ENCODE results near the gene ARHGAP24. TPM values are rescaled to one million over a fixed set of nuclear protein-coding genes. Genes with fewer than 3 reads are reported as not detected.

Gene ARHGAP24
- total RNA-seq, 1 donor from 2014 or later: not detected

DNA sequence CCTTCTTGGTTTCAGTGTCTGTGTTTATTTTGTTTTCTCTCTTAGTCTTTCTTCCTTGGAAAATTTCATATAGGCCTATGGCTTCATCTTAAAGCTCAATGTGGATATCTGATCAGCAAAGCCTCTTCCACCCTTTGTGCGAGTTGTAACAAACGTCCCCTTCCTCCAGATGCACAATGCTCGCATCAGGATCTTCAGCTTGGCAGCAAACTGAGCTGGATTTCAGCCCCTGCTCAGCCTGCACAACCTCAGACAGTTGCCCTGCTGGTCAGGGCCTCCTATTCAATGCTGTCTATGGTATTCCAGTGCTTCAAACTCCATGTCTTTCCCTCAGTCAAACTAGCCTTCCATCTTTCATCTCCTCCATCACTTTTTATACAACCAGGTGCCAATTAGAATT, 309.4 kb downstream of the ARHGAP24 start:
- Mint-ChIP-seq H3K27me3 (ENCODE audit: insufficient read depth) (peaks cover 2% of the 10 kb centered on the region), H3K4me3 (no peak overlapping the region), H3K4me1 (ENCODE audit: low read depth) (no peaks in the 10 kb centered on the region), H3K27ac (no peak overlapping the region), H3K36me3 (ENCODE audit: low read depth) (no peaks in the 10 kb centered on the region), H3K9me3 (no peaks in the 10 kb centered on the region)
- DNase-seq (ENCODE audit: low spot score): no peak
- intact Hi-C loops (cut with micrococcal nuclease): no loop called here

DNA sequence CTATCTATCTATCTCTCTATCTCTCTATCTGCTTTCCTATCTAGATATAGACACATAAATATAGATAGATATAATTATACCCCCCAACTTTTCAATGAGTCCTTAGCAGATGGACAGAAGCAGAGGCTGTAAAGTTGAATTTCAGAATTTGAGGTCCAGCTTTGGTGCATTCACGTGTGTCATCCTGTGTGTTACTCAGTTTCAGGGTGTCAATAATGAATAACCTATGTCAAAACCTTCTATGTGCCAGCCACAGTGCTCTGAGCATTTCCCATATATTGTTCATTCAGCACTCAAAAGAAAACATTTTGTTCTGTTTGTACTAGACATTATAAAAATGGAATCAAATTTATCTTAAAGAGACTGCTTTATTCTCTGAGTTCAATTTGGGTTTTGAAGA, 310.0 kb downstream of the ARHGAP24 start:
- H3K4me3 Mint-ChIP-seq: no peak overlapping the region
- H3K36me3 Mint-ChIP-seq (ENCODE audit: low read depth): no peaks in the 10 kb centered on the region
- intact Hi-C loops (cut with micrococcal nuclease): no loop called here
- H3K27me3 Mint-ChIP-seq (ENCODE audit: insufficient read depth): peaks cover 2% of the 10 kb centered on the region
- DNase-seq (ENCODE audit: low spot score): no peak
- no peaks in the 10 kb centered on the region for H3K4me1 Mint-ChIP-seq (ENCODE audit: low read depth)
- H3K27ac Mint-ChIP-seq: no peak overlapping the region
- no peaks in the 10 kb centered on the region for H3K9me3 Mint-ChIP-seq

DNA sequence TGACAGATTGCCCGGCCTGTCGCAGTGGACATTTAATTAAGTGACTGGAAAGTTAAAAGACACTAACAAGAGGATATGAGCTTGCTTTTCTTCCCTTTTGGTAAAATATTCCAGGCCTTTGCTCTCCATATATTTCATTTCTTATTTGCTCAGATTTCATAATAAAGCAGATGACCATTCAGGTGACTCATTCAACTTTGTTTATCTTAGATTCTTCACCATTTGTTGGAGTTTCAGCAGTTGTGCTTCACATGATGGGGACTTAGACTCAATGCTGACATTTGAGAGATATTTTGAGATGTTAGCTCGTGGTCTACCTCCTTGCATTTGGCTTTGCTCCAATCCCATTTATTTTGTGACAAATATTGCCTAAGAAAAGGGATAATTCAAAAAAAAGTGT, 312.2 kb downstream of the ARHGAP24 start:
- intact Hi-C loops (cut with micrococcal nuclease): no loop called here
- no peaks in the 10 kb centered on the region for H3K9me3 Mint-ChIP-seq
- H3K27ac Mint-ChIP-seq: no peak overlapping the region
- no peak for DNase-seq (ENCODE audit: low spot score)
- H3K4me3 Mint-ChIP-seq: no peak overlapping the region
- peaks cover 2% of the 10 kb centered on the region for H3K27me3 Mint-ChIP-seq (ENCODE audit: insufficient read depth)
- H3K4me1 Mint-ChIP-seq (ENCODE audit: low read depth): no peaks in the 10 kb centered on the region
- H3K36me3 Mint-ChIP-seq (ENCODE audit: low read depth): no peaks in the 10 kb centered on the region

DNA sequence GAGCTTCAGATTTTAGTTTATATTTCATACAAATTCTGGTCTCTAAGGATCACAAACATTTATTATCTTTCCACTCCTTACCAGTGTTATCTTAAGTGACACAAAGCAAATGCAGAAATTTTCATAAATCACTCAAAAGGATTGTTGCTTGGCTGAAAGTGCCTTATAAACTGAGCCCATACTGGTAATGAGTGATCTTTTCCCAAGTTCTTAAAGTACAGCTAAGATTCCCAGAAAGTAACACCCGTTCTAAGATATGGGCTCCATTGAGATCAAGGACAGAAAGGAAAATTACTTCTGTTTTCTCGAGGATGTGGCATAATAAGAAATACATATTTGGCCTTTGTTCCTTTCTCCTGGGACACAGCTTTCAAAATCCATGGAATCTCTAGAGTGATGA, 313.7 kb downstream of the ARHGAP24 start:
- intact Hi-C loops (cut with micrococcal nuclease): no loop called here
- H3K36me3 Mint-ChIP-seq (ENCODE audit: low read depth): no peaks in the 10 kb centered on the region
- no peaks in the 10 kb centered on the region for H3K4me1 Mint-ChIP-seq (ENCODE audit: low read depth)
- H3K9me3 Mint-ChIP-seq: no peaks in the 10 kb centered on the region
- peaks cover 2% of the 10 kb centered on the region for H3K27me3 Mint-ChIP-seq (ENCODE audit: insufficient read depth)
- H3K27ac Mint-ChIP-seq: no peak overlapping the region
- H3K4me3 Mint-ChIP-seq: no peak overlapping the region
- DNase-seq (ENCODE audit: low spot score): no peak

DNA sequence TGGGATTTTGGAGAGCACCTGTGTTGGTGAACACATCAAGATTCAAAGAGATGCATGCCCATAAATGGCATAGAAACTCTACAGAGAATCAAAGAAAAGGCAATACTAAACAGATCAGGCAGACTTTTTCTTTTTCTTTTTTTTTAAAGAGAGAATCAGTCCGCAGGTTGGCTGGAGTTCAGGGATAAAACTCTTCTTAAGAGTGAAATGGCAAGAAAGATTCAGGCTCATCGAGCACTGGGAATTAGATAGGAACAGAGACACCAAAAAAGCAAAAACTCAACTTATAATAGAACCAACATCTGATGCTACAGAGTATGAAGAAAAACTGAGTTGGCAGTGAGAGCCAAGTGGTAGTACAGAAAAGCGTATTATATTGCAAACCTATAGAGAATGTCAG, 314.3 kb downstream of the ARHGAP24 start:
- Mint-ChIP-seq H3K4me3 (no peak overlapping the region), H3K27ac (no peak overlapping the region), H3K36me3 (ENCODE audit: low read depth) (no peaks in the 10 kb centered on the region), H3K27me3 (ENCODE audit: insufficient read depth) (peaks cover 2% of the 10 kb centered on the region), H3K4me1 (ENCODE audit: low read depth) (no peaks in the 10 kb centered on the region), H3K9me3 (no peaks in the 10 kb centered on the region)
- intact Hi-C loops (cut with micrococcal nuclease): no loop called here
- no peak for DNase-seq (ENCODE audit: low spot score)

DNA sequence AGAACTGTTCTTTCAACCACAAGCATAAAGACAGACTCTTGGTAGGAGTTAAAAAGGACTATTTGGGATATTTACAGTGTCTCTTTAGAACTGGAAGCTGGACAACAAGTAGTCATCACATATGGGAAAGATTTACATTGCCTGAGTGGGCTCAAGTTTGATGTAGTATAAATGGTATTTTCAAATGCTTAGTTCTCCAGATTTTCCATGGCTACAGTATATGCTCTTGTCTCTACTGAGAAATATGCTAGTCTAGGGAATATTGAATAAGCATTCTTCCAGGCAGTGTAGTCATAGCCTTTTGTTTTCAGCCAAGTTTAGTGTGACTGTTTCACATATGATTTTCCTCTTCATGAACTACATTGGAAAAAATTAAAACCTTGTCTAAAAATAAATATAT, 315.6 kb downstream of the ARHGAP24 start:
- Mint-ChIP-seq H3K27me3 (ENCODE audit: insufficient read depth) (peaks cover 2% of the 10 kb centered on the region), H3K4me1 (ENCODE audit: low read depth) (no peaks in the 10 kb centered on the region), H3K27ac (no peak overlapping the region), H3K36me3 (ENCODE audit: low read depth) (no peaks in the 10 kb centered on the region), H3K9me3 (no peaks in the 10 kb centered on the region), H3K4me3 (no peak overlapping the region)
- intact Hi-C loops (cut with micrococcal nuclease): no loop called here
- DNase-seq (ENCODE audit: low spot score): no peak

DNA sequence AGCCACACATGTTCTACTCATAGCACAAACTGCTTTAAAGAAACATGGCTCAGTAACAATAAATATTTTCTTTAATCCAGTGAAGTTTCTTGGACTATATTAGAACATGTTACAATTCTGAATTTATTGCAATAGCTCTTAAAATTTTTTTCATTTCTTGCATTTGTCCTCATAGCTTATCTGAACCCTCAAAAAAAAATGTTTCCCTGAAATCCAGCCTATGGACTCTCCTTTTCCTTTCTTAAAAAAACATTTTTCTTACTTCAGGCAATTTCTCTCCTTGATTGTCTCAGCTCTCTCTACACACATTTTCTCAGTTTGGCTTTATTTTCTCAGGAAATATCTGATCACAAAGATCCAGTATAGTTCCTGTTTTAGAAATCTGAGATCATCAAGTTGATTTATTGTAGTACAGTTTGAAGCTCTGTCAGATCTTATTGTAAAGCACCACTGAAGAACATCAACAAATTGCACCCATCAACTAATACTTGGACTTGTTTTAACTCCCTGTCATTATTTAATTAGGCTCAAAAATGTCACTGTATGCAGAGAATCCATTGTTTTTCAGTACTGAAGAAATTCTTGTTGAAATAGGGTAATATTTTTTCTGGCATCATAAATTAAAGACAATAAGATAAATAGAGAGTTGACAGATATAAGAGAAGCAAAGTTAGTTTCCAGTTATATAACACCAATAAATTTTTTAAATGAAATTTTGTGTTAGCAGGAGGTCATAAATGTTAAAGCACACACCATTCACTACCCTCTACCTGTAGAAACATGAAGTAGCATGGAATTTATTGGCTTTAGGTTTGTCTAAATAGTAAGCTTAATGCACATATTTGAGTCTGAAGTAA, 317.7 kb downstream of the ARHGAP24 start:
- peaks cover 2% of the 10 kb centered on the region for H3K27me3 Mint-ChIP-seq (ENCODE audit: insufficient read depth)
- intact Hi-C loops (cut with micrococcal nuclease): no loop called here
- H3K4me3 Mint-ChIP-seq: no peak overlapping the region
- H3K36me3 Mint-ChIP-seq (ENCODE audit: low read depth): no peaks in the 10 kb centered on the region
- H3K27ac Mint-ChIP-seq: no peak overlapping the region
- no peaks in the 10 kb centered on the region for H3K9me3 Mint-ChIP-seq
- H3K4me1 Mint-ChIP-seq (ENCODE audit: low read depth): no peaks in the 10 kb centered on the region
- DNase-seq (ENCODE audit: low spot score): no peak

DNA sequence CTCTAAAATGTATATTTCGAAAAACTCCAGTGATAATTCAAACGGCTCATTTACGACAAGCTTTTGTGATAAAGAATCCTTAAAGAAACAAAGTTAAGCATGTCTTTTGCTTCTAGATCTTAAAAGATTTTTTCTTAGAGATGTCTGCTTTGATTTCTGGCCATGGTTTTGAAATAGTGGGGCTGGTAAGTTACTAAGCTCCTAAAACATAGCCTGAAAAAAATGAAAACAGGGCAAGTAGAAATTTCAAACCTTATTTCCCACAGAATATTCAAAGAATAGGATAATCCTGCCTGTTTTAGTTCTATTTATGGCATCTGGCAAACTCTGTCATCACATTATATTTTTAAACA, 318.3 kb downstream of the ARHGAP24 start:
- intact Hi-C loops (cut with micrococcal nuclease): no loop called here
- no peaks in the 10 kb centered on the region for H3K36me3 Mint-ChIP-seq (ENCODE audit: low read depth)
- H3K27ac Mint-ChIP-seq: no peak overlapping the region
- peaks cover 2% of the 10 kb centered on the region for H3K27me3 Mint-ChIP-seq (ENCODE audit: insufficient read depth)
- no peaks in the 10 kb centered on the region for H3K9me3 Mint-ChIP-seq
- no peaks in the 10 kb centered on the region for H3K4me1 Mint-ChIP-seq (ENCODE audit: low read depth)
- H3K4me3 Mint-ChIP-seq: no peak overlapping the region
- no peak for DNase-seq (ENCODE audit: low spot score)

DNA sequence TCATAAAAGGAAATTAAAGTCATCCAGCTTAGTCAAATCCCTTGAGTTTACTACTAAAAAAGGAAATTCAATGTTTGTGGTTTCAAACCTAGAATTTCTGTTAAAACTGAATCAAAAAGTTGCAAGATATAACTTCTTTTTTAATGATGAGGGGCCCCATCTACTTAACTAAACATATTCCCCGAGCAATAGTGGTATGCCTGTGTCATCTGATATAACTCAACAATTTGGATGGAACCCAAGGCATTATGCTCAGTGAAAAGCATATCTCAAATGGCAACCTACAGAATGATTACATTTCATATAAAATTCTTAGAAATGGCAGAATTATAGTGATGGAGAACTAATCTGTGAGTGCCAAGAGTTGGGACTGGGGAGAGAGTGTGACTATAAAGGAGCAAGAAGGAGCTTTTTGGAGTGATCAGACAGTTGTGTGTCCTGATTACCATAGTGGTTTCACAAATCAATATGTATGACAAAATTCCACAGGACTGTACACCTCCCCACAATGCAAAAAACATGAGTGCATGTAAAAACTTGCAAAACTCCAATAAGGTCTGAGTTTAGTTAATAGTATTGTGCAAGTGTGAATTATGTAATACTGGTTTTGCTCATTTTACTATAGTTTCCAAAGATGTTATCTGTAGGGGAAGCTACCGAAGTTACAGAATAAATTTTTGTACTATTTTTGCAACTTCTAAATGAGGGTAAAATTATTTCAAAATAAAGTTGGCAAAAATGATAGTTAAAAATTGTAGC, 323.2 kb downstream of the ARHGAP24 start:
- Mint-ChIP-seq H3K9me3 (no peaks in the 10 kb centered on the region), H3K4me1 (ENCODE audit: low read depth) (no peaks in the 10 kb centered on the region), H3K4me3 (no peak overlapping the region), H3K36me3 (ENCODE audit: low read depth) (no peaks in the 10 kb centered on the region), H3K27ac (no peak overlapping the region), H3K27me3 (ENCODE audit: insufficient read depth) (no peaks in the 10 kb centered on the region)
- no peak for DNase-seq (ENCODE audit: low spot score)
- intact Hi-C loops (cut with micrococcal nuclease): no loop called here

DNA sequence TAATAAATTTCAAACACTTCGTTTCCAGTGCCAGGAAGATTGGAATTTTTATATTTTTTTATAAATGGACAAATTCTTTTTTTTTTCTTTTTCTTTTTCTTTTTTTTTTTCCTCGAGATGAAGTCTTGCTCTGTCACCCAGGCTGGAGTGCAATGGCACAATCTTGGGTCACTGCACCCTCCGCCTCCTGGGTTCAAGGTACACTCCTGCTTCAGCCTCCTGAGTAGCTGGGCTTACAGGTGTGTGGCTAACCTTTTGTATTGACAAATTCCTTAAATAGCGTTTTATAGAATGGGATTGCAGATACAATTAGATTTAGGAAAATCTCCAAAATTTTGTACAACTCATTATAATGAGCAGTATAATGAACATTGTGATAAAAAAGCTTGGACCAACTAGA, 328.9 kb downstream of the ARHGAP24 start:
- Mint-ChIP-seq H3K36me3 (ENCODE audit: low read depth) (no peaks in the 10 kb centered on the region), H3K4me3 (no peak overlapping the region)

DNA sequence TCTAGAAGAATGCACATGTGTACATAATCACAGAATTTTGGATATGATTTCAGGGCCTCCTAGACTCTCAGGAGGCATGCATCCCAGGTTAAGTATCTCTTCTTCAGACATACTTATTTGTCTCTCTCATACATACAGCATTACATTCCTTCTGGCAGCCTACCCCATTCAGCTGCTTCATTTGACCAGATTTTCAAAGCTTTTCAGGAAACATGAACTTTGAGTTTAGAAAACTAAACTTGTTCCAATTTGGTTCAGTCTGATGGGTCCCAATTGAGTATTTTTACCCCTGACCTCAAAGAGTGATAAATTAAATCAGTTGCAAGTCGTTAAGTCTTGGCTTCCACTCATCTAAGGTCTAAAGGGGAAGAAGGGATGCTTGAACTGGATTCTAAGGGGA, 330.9 kb downstream of the ARHGAP24 start:
- H3K4me1 Mint-ChIP-seq (ENCODE audit: low read depth): no peaks in the 10 kb centered on the region
- no peak for DNase-seq (ENCODE audit: low spot score)
- no peaks in the 10 kb centered on the region for H3K27me3 Mint-ChIP-seq (ENCODE audit: insufficient read depth)
- H3K36me3 Mint-ChIP-seq (ENCODE audit: low read depth): no peaks in the 10 kb centered on the region
- H3K4me3 Mint-ChIP-seq: no peak overlapping the region
- H3K27ac Mint-ChIP-seq: no peak overlapping the region
- H3K9me3 Mint-ChIP-seq: no peaks in the 10 kb centered on the region
- intact Hi-C loops (cut with micrococcal nuclease): no loop called here

More for the DNA sequence above, 328.9 kb downstream of the ARHGAP24 start:
- intact Hi-C loops (cut with micrococcal nuclease): no loop called here
- no peak for DNase-seq (ENCODE audit: low spot score)
- Mint-ChIP-seq H3K4me1 (ENCODE audit: low read depth) (no peaks in the 10 kb centered on the region), H3K27me3 (ENCODE audit: insufficient read depth) (no peaks in the 10 kb centered on the region), H3K9me3 (no peaks in the 10 kb centered on the region), H3K27ac (no peak overlapping the region)

DNA sequence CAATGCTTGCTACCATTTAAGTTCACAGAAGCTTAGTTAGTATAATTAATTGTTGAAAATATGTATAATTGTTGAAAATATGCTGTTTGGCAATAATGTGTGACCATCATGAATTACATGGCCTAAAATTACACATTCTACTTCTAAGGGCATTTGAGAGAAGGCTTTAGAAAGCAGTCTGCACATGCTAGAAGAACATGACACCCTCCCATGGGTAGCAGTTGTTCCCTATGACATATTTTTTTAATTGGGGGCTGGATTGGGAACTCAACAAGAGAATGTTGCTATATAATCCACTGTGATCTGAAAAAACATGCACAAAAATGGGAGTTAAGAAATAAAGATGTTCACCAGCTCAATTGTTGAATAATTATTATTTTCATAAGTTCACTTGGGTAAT, 331.4 kb downstream of the ARHGAP24 start:
- H3K27ac Mint-ChIP-seq: no peak overlapping the region
- H3K27me3 Mint-ChIP-seq (ENCODE audit: insufficient read depth): no peaks in the 10 kb centered on the region
- no peak for DNase-seq (ENCODE audit: low spot score)
- intact Hi-C loops (cut with micrococcal nuclease): no loop called here
- no peaks in the 10 kb centered on the region for H3K9me3 Mint-ChIP-seq
- H3K36me3 Mint-ChIP-seq (ENCODE audit: low read depth): no peaks in the 10 kb centered on the region
- no peak overlapping the region for H3K4me3 Mint-ChIP-seq
- H3K4me1 Mint-ChIP-seq (ENCODE audit: low read depth): no peaks in the 10 kb centered on the region

DNA sequence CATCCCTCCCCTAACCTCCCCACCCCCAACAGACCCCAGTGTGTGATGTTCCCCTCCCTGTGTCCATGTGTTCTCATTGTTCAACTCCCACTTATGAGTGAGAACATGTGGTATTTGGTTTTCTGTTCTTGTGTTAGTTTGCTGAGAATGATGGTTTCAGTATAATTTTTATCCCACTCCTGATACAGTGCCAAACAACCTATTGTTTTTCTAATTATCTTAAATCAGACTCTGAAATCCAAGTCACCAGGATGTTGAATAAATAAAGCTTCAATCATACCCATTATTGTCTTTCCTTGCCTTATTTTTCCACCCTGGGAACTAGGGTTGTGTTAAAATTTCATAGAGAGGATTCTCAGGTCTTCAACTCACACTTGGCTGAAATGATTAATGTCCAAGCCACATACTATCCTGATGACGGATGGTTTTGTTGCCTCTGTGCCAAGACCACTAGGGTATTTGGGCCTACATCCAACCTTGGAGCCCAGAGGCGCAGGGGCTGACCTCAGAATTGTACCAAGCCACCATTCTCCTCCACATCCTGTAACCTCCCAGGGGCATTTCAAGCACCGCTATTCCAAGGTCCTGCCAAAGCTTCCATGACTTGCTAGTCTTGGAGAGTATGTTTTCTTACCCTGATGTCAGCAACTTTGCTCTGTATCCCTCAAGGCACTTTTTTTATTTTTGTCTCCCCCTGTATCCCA, 332.4 kb downstream of the ARHGAP24 start:
- intact Hi-C loops (cut with micrococcal nuclease): no loop called here
- Mint-ChIP-seq H3K9me3 (no peaks in the 10 kb centered on the region), H3K36me3 (ENCODE audit: low read depth) (no peaks in the 10 kb centered on the region)

More for the DNA sequence above, 332.4 kb downstream of the ARHGAP24 start:
- H3K27me3 Mint-ChIP-seq (ENCODE audit: insufficient read depth): no peaks in the 10 kb centered on the region
- no peak overlapping the region for H3K27ac Mint-ChIP-seq
- no peak for DNase-seq (ENCODE audit: low spot score)
- no peaks in the 10 kb centered on the region for H3K4me1 Mint-ChIP-seq (ENCODE audit: low read depth)
- no peak overlapping the region for H3K4me3 Mint-ChIP-seq
